A673 (cell line): Measurements from ENCODE around the gene GRIN2D.

ENCODE experiments used
- EZH2 ChIP-seq: fragments of 200-600 bp; sonication (generic); IDR thresholded peaks from 2 replicates; pipeline ENCODE4 v1.6.1; 2017; ENCODE audit warnings: borderline replicate concordance, low read depth, mild to moderate bottlenecking, mixed read lengths, antibody characterized with exemption, low read length; ENCODE audit not compliant: poor library complexity, severe bottlenecking
- TF ChIP-seq, protein P1 (sequence below): fragments of 300-800, 200-600 bp; sonication (generic); conservative IDR thresholded peaks from 2 replicates; pipeline ENCODE4 v1.5.1; 2017; ENCODE audit warnings: low read depth, mild to moderate bottlenecking, antibody characterized with exemption, low read length, moderate library complexity, mixed read lengths

DNA sequence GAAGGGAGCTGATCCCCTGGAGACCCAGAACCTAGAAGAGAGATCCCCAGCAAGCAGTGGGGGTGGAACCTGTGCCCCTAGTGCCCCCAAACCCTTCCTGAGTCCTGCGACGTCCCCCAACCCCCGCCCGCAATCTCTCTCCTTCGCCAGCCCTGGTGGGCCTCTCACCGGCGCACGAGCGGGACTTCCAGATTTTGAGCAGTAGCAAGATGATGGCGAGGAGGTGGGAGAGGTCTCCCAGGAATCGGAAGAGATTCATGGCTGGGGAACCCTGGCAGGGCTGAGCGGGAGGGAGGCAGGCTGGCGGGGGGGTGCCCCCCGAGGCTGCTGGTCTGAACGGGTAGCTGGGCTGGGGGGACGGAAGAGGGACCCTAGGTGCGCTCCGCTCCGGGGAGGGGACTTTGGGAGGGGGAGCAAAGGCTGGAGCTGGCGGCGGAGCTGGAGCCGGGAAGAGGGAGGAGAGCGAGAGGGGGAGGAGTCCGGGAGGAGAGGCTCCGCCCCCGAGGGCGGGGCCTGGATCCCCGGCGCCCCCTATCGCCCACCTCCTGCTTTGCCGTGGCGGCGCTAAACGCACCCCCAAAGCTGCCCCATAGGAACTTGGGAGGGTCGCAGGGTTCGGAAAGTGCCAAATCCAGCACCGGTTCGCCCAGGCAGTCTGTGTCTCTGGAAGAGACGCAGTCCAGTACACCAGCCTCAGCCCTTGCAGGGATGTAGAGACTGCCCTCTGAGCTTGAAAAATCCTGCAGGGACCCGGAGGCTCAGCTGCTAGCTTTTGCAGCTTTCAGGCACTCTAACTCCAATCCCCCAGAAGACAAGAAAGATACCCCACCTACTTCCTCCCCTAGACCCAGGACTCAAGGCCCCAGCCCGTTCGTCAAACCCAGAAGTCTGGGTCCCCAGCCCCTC lies 2.1 kb upstream of the GRIN2D start, which contains the start of gene KDELR1:
- no peak for TF ChIP-seq EZH2
- TF ChIP-seq, protein P1, sequence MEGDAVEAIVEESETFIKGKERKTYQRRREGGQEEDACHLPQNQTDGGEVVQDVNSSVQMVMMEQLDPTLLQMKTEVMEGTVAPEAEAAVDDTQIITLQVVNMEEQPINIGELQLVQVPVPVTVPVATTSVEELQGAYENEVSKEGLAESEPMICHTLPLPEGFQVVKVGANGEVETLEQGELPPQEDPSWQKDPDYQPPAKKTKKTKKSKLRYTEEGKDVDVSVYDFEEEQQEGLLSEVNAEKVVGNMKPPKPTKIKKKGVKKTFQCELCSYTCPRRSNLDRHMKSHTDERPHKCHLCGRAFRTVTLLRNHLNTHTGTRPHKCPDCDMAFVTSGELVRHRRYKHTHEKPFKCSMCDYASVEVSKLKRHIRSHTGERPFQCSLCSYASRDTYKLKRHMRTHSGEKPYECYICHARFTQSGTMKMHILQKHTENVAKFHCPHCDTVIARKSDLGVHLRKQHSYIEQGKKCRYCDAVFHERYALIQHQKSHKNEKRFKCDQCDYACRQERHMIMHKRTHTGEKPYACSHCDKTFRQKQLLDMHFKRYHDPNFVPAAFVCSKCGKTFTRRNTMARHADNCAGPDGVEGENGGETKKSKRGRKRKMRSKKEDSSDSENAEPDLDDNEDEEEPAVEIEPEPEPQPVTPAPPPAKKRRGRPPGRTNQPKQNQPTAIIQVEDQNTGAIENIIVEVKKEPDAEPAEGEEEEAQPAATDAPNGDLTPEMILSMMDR = peak; percentile 96
